AG04450 (cell line): ENCODE data around the gene SF3B2. TPM values are rescaled to one million over a fixed set of nuclear protein-coding genes. Genes with fewer than 3 reads are reported as not detected.
A peak's percentile ranks its signal among the peaks of the same experiment; 100 is the strongest.

Source experiments
- CTCF ChIA-PET: fragments of 300-600, 350-600 bp; formaldehyde crosslinking; extraction: SDS; loops from one replicate; lab custom pipeline; 2022; ENCODE audit warnings: antibody characterized with exemption, inconsistent platforms; lab: Charles Lee
- POLR2A ChIA-PET: fragments of 350-600 bp; formaldehyde crosslinking; extraction: SDS; loops from one replicate; lab custom pipeline; 2021; ENCODE audit warnings: antibody characterized with exemption, inconsistent platforms; lab: Yijun Ruan, JAX
- DNase-seq: peaks from one replicate; pipeline ENCODE4 v3.0.0-alpha.2; 2011; ENCODE audit warnings: low read depth, low spot score
- H3K27ac ChIP-seq: one replicate; pipeline ENCODE4 v1.5.1; 2012; ENCODE audit warnings: low read depth, low read length, control low read depth
- H3K27me3 ChIP-seq: one replicate; pipeline ENCODE4 v1.6.0; 2012; ENCODE audit warnings: low read length; ENCODE audit not compliant: control insufficient read depth, insufficient read depth
- H3K4me3 ChIP-seq: 2 replicates; pipeline ENCODE4 v1.5.1; 2011; ENCODE audit warnings: mild to moderate bottlenecking, low read depth, low read length, control low read depth
- H3K9me3 ChIP-seq: 2 replicates; pipeline ENCODE4 v1.5.1; 2012; ENCODE audit warnings: low read length; ENCODE audit not compliant: control insufficient read depth, insufficient read depth
- CTCF ChIP-seq: IDR thresholded peaks from 2 replicates; pipeline ENCODE4 v1.5.1; 2011; ENCODE audit warnings: low read depth, low read length, control low read depth, inconsistent platforms
- polyA plus RNA-seq: library from polyadenylated mRNA; depleted of rRNA; stranded (reverse); fragments of >200 nt; gene quantifications from 2 replicates; pipeline ENCODE4 v1.2.3, GENCODE V29; 2011

SF3B2 gene
- polyA plus RNA-seq, 1 experiment: 88.2 TPM

DNA sequence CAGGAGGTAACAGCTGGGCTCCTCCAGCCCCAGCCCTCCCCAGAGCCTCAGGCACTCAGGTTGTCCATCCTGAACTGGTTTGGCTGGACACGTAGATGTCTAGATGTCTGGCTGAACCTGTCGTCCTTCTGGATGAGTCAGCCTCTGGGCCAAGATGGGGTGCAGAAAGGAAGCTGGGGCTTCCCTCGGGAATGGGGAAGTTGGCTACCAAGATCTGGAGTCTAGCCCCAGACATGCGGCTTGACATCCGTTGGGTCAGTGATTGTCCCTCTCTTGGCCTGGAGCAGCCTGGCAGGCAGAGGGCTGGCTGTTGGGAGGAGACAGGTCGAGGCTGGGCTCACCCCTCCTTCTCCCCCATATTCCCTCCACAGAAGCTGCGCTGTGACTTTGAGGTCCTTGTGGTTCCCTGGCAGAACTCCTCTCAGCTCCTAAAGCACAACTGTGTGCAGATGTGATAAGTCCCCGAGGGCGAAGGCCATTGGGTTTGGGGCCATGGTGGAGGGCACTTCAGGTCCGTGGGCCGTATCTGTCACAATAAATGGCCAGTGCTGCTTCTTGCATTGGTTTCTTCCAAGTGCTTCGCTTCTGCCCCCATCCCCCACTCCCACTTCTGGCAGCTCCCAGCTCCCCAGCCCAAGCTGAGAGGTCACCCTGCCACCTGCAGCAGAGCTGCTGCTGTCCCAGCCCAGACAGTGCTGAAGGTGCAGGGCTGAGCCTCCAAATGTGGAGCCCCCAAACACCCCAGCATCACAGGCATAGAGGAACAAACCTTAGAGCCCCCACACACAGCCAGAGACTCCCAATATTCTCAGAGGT is 39.0 kb upstream of the SF3B2 start:
- Histone ChIP-seq H3K27ac (no peak overlapping the region), H3K9me3 (no peaks in the 10 kb centered on the region; the same call in 1 of the 2 replicates), H3K4me3 (no peak overlapping the region), H3K27me3 (peaks cover 3% of the 10 kb centered on the region)
- POLR2A ChIA-PET: no interaction called here
- CTCF ChIA-PET: interaction anchor here (1.1 to 3.2 kb wide), 2 partner anchors 9 to 33 kb away, joined by 3 to 16 read pairs; no protein-coding TSS in a partner anchor
- TF ChIP-seq CTCF: no peak
- no peak for DNase-seq

- POLR2A ChIA-PET: no interaction called here
- H3K9me3 ChIP-seq: no peaks in the 10 kb centered on the region; the same call in 1 of the 2 replicates
- TF ChIP-seq CTCF: no peak
- DNase-seq: no peak
- H3K27ac ChIP-seq: no peak overlapping the region
- H3K4me3 ChIP-seq: no peak overlapping the region
- CTCF ChIA-PET: interaction anchor here (1.1 to 3.2 kb wide), 2 partner anchors 9 to 32 kb away, joined by 3 to 16 read pairs; no protein-coding TSS in a partner anchor
- peaks cover 3% of the 10 kb centered on the region for H3K27me3 ChIP-seq
These were observed 38.4 kb upstream of the SF3B2 start for GRCh38 chr11:66013762-66014100.

DNA sequence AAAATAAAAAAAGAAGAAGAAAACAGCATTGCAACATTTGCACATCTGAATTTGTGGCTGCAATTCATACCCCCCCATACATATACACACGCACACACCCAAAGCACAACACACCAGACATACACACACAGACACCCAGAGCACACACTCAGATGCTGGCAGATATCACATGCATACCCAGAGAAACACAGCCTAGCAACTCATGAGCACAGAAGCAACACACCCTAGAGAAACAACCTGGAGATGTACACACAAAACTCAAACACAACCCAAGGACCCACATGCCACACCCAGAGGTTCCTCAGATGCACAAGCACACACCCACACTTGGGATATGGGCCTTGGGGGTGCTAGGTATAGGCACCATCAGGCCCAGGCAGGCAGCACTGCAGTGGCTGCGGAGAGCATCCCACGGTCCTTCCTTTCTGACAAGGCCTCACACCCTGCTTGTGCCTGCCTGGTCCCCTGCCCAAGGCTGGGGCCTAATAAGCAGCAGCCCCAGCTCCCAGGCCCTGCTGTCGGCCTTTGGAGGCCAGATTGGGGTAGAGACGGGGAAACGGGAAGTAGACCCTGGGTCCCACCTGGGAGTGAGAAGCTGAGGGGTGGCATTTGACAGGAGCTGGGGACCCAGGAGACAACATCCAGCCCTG is 37.2 kb upstream of the SF3B2 start:
- ChIA-PET POLR2A (no interaction called here), CTCF (interaction anchor here (0.7 kb wide), 1 partner anchor 31 kb away, joined by 3 read pairs; no protein-coding TSS in a partner anchor)
- peak overlapping the region; percentile 31 for H3K27ac ChIP-seq
- no peak for DNase-seq
- TF ChIP-seq CTCF: no peak
- no peaks in the 10 kb centered on the region; the same call in 1 of the 2 replicates for H3K9me3 ChIP-seq
- peaks cover 3% of the 10 kb centered on the region for H3K27me3 ChIP-seq
- H3K4me3 ChIP-seq: no peak overlapping the region

GRCh38 chr11:66015454-66015881 is 36.7 kb upstream of the SF3B2 start:
- Histone ChIP-seq H3K27ac (peak overlapping the region; percentile 31), H3K27me3 (peaks cover 3% of the 10 kb centered on the region), H3K4me3 (no peak overlapping the region), H3K9me3 (no peaks in the 10 kb centered on the region; the same call in 1 of the 2 replicates)
- no peak for TF ChIP-seq CTCF
- CTCF ChIA-PET: no interaction called here
- no peak for DNase-seq
- POLR2A ChIA-PET: no interaction called here
